ENCODE measurements around the gene DMXL1. TPM values are rescaled to one million over a fixed set of nuclear protein-coding genes. Genes with fewer than 3 reads are reported as not detected.

The DMXL1 gene
- polyA plus RNA-seq, 2 donors = 9.3 to 14.2 TPM

DNA sequence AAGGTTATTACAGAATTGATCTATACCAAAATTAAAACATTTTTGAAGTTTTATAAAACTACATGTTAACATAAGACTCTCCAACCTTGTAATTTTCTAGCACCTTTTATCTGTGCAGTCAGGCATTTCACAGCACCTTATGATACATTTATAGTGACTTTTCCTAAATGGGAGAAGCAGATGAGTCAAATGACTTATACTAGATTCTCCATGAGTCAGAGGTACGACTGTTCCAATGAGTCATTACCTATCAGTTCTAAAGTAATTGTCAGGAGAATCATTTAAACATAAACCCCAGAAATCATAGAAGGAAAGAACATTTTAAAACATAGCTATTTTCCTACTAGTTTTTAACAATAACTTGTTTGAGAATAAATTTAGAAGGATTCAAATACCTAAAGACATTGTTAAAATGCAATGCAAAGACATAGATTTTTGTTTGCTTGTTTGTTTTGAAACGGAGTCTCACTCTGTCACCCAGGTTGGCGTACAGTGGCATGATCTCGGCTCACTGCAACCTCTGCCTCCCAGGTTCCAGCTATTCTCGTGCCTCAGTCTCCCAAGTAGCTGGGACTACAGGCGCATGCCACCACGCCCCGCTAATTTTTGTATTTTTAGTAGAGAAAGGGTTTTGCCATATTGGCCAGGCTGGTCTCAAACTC lies 34.7 kb upstream of the DMXL1 start:
- no peaks in the 10 kb centered on the region for H3K9me3 ChIP-seq (ENCODE audit: control insufficient read depth in 2 of 2, insufficient read depth in 1 of 2, low read depth in 1 of 2, low read length in 1 of 2)
- no peaks in the 10 kb centered on the region for H3K36me3 ChIP-seq (ENCODE audit: control insufficient read depth in 2 of 2, insufficient read depth in 2 of 2, low read length in 1 of 2)
- H3K4me3 ChIP-seq (ENCODE audit: low read depth in 1 of 2, low read length in 2 of 2) = no peak overlapping the region
- H3K27me3 ChIP-seq (ENCODE audit: control insufficient read depth in 1 of 2, insufficient read depth in 2 of 2, low read length in 2 of 2) = peaks cover 0 to 2% of the 10 kb centered on the region in 2 donors
- no peaks in the 10 kb centered on the region for H3K4me1 ChIP-seq (ENCODE audit: control insufficient read depth in 2 of 2, insufficient read depth in 2 of 2, low read length in 1 of 2)
- WGBS, 2 donors = 82 to 88% methylated on average over 8 of the region's 8 CpGs
- no peak overlapping the region for H3K27ac ChIP-seq (ENCODE audit: low read depth in 2 of 2, low read length in 1 of 2)

DNA sequence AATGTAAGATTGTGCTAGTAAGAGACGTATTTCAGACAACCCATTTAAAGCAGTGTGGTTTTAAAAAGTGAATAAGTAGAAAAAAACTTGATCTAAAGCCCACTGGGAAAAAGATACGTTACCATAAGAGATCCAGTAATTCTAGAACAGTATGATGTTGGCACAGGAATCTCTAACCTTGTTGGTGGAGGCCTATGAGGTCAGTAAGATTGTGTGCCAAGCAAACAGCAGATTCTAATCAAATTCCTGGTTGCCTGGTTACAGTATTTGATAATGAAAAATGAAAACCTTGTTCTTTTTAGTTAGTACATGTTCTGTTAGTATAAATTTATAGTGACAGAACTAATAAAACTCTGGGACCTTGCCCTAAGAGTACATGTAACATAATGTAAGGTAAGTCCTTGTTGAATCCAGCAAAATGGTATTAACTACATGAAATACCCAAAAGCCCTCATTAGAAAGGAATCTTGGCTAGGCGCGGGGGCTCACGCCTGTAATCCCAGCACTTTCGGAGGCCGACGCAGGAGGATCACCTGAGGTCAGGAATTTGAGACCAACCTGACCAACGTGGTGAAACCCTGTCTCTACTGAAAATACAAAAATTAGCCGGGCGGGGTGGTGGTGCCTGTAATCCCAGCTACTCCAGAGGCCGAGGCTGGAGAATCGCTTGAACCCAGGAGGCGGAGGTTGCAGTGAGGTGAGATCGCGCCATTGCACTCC lies 33.2 kb upstream of the DMXL1 start:
- H3K36me3 ChIP-seq (ENCODE audit: control insufficient read depth in 2 of 2, insufficient read depth in 2 of 2, low read length in 1 of 2) = no peaks in the 10 kb centered on the region
- H3K4me1 ChIP-seq (ENCODE audit: control insufficient read depth in 2 of 2, insufficient read depth in 2 of 2, low read length in 1 of 2) = no peaks in the 10 kb centered on the region
- H3K27me3 ChIP-seq (ENCODE audit: control insufficient read depth in 1 of 2, insufficient read depth in 2 of 2, low read length in 2 of 2) = peaks cover 0 to 2% of the 10 kb centered on the region in 2 donors
- H3K9me3 ChIP-seq (ENCODE audit: control insufficient read depth in 2 of 2, insufficient read depth in 1 of 2, low read depth in 1 of 2, low read length in 1 of 2) = no peaks in the 10 kb centered on the region
- no peak overlapping the region for H3K27ac ChIP-seq (ENCODE audit: low read depth in 2 of 2, low read length in 1 of 2)
- 88 to 92% methylated on average over 16 of the region's 16 CpGs for WGBS, 2 donors
- no peak overlapping the region for H3K4me3 ChIP-seq (ENCODE audit: low read depth in 1 of 2, low read length in 2 of 2)

DNA sequence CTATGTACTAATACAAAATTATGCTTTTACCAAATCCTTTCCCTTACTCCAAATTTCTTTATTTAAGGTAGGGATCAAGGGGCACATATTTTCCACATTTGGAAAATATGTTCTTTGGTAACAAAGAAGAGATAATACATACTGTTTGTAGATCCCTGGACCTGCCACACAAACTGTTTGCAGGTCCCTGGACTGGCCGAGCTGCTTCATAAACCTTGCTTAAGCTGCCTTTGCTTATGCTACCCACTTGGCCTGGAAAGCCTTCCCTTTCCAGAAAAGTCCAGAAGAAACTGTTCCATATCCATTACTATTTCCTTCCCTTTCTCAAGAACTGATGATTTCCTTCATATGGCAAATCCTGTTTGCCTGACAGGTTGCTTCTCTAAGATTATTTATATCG lies 22.6 kb upstream of the DMXL1 start:
- Histone ChIP-seq H3K9me3 (ENCODE audit: control insufficient read depth in 2 of 2, insufficient read depth in 1 of 2, low read depth in 1 of 2, low read length in 1 of 2) (no peaks in the 10 kb centered on the region), H3K4me3 (ENCODE audit: low read depth in 1 of 2, low read length in 2 of 2) (no peak overlapping the region), H3K27ac (ENCODE audit: low read depth in 2 of 2, low read length in 1 of 2) (no peak overlapping the region), H3K4me1 (ENCODE audit: control insufficient read depth in 2 of 2, insufficient read depth in 2 of 2, low read length in 1 of 2) (no peaks in the 10 kb centered on the region), H3K36me3 (ENCODE audit: control insufficient read depth in 2 of 2, insufficient read depth in 2 of 2, low read length in 1 of 2) (no peaks in the 10 kb centered on the region), H3K27me3 (ENCODE audit: control insufficient read depth in 1 of 2, insufficient read depth in 2 of 2, low read length in 2 of 2) (no peaks in the 10 kb centered on the region)
- 63 to 67% methylated on average over 2 of the region's 2 CpGs for WGBS, 2 donors

DNA sequence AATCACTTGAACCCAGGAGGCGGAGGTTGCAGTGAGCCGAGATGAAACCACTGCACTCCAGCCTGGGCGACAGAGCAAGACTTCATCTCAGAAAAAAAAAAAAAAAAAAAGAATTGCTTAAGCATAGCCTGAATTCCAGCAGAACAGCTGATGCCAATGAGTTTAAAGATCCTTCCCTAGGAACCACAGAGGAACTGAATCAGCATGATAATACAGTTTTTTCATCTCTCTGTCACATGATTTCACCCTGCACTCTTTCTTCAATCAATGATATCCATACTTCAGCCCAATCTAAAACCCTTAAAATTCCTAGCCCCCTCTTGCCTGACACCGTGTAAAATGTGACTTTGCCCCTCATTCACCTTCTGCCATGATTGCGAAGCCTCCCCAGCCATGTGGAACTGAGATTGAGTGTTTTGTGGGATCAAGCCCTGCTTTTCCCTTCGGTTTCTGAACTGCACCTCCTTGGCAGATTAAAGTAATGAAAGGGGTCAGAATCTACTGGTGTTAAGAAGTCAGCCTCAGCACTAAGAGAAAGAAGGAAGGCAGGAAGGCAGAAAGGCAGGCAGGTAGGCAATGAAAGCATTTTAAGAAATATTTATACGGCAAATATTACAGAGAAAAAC lies 20.9 kb upstream of the DMXL1 start:
- H3K9me3 ChIP-seq (ENCODE audit: control insufficient read depth in 2 of 2, insufficient read depth in 1 of 2, low read depth in 1 of 2, low read length in 1 of 2) = no peaks in the 10 kb centered on the region
- H3K27me3 ChIP-seq (ENCODE audit: control insufficient read depth in 1 of 2, insufficient read depth in 2 of 2, low read length in 2 of 2) = no peaks in the 10 kb centered on the region
- no peaks in the 10 kb centered on the region for H3K4me1 ChIP-seq (ENCODE audit: control insufficient read depth in 2 of 2, insufficient read depth in 2 of 2, low read length in 1 of 2)
- 84 to 86% methylated on average over 6 to 7 of the region's 7 CpGs for WGBS, 2 donors
- H3K36me3 ChIP-seq (ENCODE audit: control insufficient read depth in 2 of 2, insufficient read depth in 2 of 2, low read length in 1 of 2) = no peaks in the 10 kb centered on the region
- H3K4me3 ChIP-seq (ENCODE audit: low read depth in 1 of 2, low read length in 2 of 2) = no peak overlapping the region
- H3K27ac ChIP-seq (ENCODE audit: low read depth in 2 of 2, low read length in 1 of 2) = no peak overlapping the region

DNA sequence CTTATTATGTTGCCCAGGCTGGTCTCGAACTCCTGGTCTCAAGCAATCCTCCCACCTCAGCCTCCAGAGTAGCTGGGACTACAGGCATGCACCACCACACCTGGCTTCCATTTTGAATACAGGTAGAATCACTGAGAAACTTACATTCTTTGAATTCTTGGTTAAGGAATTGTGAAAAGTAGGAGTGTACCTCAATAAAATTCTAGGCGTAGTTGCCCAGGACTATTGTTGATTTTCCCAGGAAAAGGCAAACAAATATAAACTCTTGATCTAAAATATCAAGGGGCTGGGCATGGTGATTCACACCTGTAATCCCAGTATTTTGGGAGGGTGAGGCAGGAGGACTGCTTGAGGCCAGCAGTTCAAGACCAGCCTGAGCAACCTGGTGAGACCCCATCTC lies 16.8 kb upstream of the DMXL1 start:
- H3K4me1 ChIP-seq (ENCODE audit: control insufficient read depth in 2 of 2, insufficient read depth in 2 of 2, low read length in 1 of 2) = no peaks in the 10 kb centered on the region
- H3K9me3 ChIP-seq (ENCODE audit: control insufficient read depth in 2 of 2, insufficient read depth in 1 of 2, low read depth in 1 of 2, low read length in 1 of 2) = no peaks in the 10 kb centered on the region
- WGBS, 2 donors = 94 to 96% methylated on average over 2 of the region's 2 CpGs
- no peaks in the 10 kb centered on the region for H3K36me3 ChIP-seq (ENCODE audit: control insufficient read depth in 2 of 2, insufficient read depth in 2 of 2, low read length in 1 of 2)
- H3K27me3 ChIP-seq (ENCODE audit: control insufficient read depth in 1 of 2, insufficient read depth in 2 of 2, low read length in 2 of 2) = no peaks in the 10 kb centered on the region
- H3K4me3 ChIP-seq (ENCODE audit: low read depth in 1 of 2, low read length in 2 of 2) = no peak overlapping the region
- no peak overlapping the region for H3K27ac ChIP-seq (ENCODE audit: low read depth in 2 of 2, low read length in 1 of 2)

DNA sequence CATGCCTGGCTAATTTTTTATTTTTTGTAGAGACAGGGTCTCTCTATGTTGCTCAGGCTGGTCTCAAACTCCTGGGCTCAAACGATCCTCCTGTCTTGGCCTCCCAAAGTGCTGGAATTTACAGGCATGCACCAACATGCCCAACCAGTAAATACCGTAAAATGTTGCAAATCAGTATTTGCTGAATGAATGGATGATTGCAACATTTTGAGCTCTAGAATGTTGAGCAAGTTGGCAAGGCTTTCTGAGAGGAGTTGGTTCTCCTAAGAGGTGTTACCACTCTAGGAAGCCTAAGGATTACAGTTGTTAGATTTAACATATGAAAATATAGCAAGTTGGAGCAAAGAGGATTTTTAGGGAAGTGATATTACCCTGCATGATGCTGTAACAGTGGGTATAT lies 15.6 kb upstream of the DMXL1 start:
- Histone ChIP-seq H3K27ac (ENCODE audit: low read depth in 2 of 2, low read length in 1 of 2) (no peak overlapping the region), H3K36me3 (ENCODE audit: control insufficient read depth in 2 of 2, insufficient read depth in 2 of 2, low read length in 1 of 2) (no peaks in the 10 kb centered on the region), H3K9me3 (ENCODE audit: control insufficient read depth in 2 of 2, insufficient read depth in 1 of 2, low read depth in 1 of 2, low read length in 1 of 2) (no peaks in the 10 kb centered on the region), H3K4me3 (ENCODE audit: low read depth in 1 of 2, low read length in 2 of 2) (no peak overlapping the region), H3K27me3 (ENCODE audit: control insufficient read depth in 1 of 2, insufficient read depth in 2 of 2, low read length in 2 of 2) (no peaks in the 10 kb centered on the region), H3K4me1 (ENCODE audit: control insufficient read depth in 2 of 2, insufficient read depth in 2 of 2, low read length in 1 of 2) (no peaks in the 10 kb centered on the region)
- WGBS, 2 donors = 69 to 79% methylated on average over 2 of the region's 2 CpGs

DNA sequence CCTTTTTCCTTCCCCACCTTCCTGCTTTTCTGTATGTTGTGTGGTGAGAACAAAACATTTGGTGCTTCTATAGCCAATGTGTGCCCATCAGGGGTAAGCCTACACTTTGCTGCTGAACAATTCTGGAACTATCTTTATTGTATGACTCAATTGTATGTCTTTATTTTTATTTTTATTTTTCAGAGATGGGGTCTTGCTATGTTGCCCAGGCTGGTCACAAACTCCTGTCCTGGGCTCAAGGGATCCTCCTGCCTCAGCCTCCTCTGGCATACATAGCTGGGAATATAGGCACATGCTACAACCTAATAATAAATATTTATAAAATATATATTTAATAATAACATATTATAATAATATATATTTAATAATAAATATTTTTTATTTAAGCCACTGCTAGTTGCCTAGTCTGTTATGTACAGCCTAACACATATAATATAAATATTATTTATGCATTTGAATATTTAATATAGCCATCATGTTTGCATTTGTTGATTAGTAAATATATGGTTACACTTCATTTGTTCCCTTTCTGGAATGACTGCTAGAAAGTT lies 11.8 kb upstream of the DMXL1 start:
- no peak overlapping the region for H3K4me3 ChIP-seq (ENCODE audit: low read depth in 1 of 2, low read length in 2 of 2)
- no peak overlapping the region for H3K27ac ChIP-seq (ENCODE audit: low read depth in 2 of 2, low read length in 1 of 2)

DNA sequence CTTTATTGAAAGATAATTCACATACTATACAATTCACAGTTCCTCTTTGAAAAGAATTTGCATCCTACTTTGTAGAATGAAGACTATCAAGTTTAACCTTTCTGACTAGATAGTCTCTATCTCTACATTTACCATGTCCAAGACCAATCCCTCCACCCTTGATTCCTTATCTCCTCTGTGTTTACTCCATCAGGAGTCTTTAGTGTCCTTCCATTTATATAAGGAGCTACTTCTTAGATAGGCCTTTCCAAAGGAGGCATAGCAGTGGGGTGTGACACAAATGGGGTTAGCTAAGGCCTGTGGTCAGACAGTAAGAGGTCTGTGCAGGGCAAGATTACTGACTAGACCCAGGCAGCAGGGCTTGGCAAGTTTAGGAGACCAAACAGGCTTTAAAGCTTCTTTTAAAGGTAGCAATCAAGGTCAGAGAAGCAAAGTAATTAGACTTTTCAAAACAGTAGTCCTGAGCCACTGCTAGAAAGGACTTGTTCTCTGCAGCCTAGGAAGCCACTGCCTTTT lies 11.1 kb upstream of the DMXL1 start:
- no peak overlapping the region for H3K27ac ChIP-seq (ENCODE audit: low read depth in 2 of 2, low read length in 1 of 2)
- no peak overlapping the region for H3K4me3 ChIP-seq (ENCODE audit: low read depth in 1 of 2, low read length in 2 of 2)
- H3K27me3 ChIP-seq (ENCODE audit: control insufficient read depth in 1 of 2, insufficient read depth in 2 of 2, low read length in 2 of 2) = no peaks in the 10 kb centered on the region
- no peaks in the 10 kb centered on the region for H3K4me1 ChIP-seq (ENCODE audit: control insufficient read depth in 2 of 2, insufficient read depth in 2 of 2, low read length in 1 of 2)
- no peaks in the 10 kb centered on the region for H3K9me3 ChIP-seq (ENCODE audit: control insufficient read depth in 2 of 2, insufficient read depth in 1 of 2, low read depth in 1 of 2, low read length in 1 of 2)
- no peaks in the 10 kb centered on the region for H3K36me3 ChIP-seq (ENCODE audit: control insufficient read depth in 2 of 2, insufficient read depth in 2 of 2, low read length in 1 of 2)

More for the DNA sequence above, 11.8 kb upstream of the DMXL1 start:
- no peaks in the 10 kb centered on the region for H3K4me1 ChIP-seq (ENCODE audit: control insufficient read depth in 2 of 2, insufficient read depth in 2 of 2, low read length in 1 of 2)
- H3K9me3 ChIP-seq (ENCODE audit: control insufficient read depth in 2 of 2, insufficient read depth in 1 of 2, low read depth in 1 of 2, low read length in 1 of 2) = no peaks in the 10 kb centered on the region
- no peaks in the 10 kb centered on the region for H3K36me3 ChIP-seq (ENCODE audit: control insufficient read depth in 2 of 2, insufficient read depth in 2 of 2, low read length in 1 of 2)
- no peaks in the 10 kb centered on the region for H3K27me3 ChIP-seq (ENCODE audit: control insufficient read depth in 1 of 2, insufficient read depth in 2 of 2, low read length in 2 of 2)

DNA sequence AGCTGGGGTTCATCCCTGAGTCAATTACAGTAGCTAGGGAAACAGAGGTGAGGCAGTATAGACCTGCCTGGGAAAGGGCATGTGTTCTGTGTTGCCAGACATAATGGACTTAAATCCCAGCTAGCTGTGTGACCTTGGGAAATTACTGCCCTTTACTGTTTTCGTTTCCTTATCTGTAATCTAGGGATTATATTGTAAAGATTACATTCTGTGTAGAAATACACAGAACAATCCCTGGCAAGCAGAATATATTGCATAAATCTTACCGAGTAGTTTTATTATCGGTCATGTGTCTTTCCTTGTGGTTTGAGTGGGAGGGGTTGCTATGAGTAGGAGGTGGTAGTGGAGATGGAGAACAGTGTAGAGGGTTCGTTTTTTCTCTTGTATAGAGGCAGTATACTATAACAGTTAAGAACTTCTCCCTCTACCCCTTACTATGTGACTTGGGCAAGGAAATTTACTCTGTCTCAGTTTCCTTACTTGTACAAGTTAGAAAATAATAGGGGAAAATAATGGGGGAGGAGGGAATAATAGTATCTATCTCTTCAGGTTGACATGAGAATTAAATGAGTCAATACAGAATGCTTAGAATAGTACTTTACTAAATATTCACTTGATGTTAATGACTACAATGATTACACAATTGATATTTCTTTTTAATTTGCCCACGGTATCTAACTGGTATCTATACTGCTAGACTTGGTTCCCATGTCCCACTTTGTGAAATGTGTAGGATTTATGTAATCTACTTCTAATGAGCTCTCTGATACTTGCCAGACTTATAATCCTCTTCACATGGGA lies 7.1 kb upstream of the DMXL1 start:
- Histone ChIP-seq H3K27me3 (ENCODE audit: control insufficient read depth in 1 of 2, insufficient read depth in 2 of 2, low read length in 2 of 2) (no peaks in the 10 kb centered on the region), H3K9me3 (ENCODE audit: control insufficient read depth in 2 of 2, insufficient read depth in 1 of 2, low read depth in 1 of 2, low read length in 1 of 2) (peaks cover 0 to 3% of the 10 kb centered on the region in 2 donors), H3K4me3 (ENCODE audit: low read depth in 1 of 2, low read length in 2 of 2) (no peak overlapping the region), H3K36me3 (ENCODE audit: control insufficient read depth in 2 of 2, insufficient read depth in 2 of 2, low read length in 1 of 2) (no peaks in the 10 kb centered on the region), H3K27ac (ENCODE audit: low read depth in 2 of 2, low read length in 1 of 2) (no peak overlapping the region), H3K4me1 (ENCODE audit: control insufficient read depth in 2 of 2, insufficient read depth in 2 of 2, low read length in 1 of 2) (no peaks in the 10 kb centered on the region)
- 43 to 46% methylated on average over 5 of the region's 5 CpGs for WGBS, 2 donors

All from esophagus (tissue), 2 donors.